ENCODE results near the gene ZNF217.
A peak's percentile ranks its signal among the peaks of the same experiment; 100 is the strongest.
"Not testable (repeated sequence)": the region's sequence is repeated elsewhere in the genome, so short reads cannot be mapped to it uniquely, and the experiment has no call there.

The ZNF217 gene

DNA sequence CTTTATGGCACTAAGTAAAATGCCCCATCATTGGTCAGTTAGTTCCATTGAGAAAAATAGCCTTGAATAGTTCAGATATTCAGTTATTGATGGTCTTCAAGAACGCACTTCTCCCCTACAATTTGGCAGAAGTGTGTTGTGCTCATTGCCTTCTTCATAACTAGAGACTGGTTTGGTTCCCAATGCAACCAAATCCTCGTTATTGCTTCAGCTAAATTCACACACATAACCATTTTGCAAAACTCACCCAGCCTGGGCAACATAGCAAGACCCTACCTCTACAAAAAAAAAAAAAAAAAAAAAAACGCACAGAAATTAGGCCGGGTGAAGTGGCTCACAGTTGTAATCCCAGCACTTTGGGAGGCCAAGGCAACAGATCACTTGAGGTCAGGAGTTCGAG is 32.1 kb downstream of the ZNF217 start:
- ATAC-seq, result no peak
- no peak for DNase-seq
- Mint-ChIP-seq H3K27me3 (no peaks in the 10 kb centered on the region), H3K9me3 (no peaks in the 10 kb centered on the region), H3K27ac (no peak overlapping the region), H3K4me1 (peaks cover 4% of the 10 kb centered on the region), H3K4me3 (no peak overlapping the region), H3K36me3 (ENCODE audit: low read depth) (peaks cover 7% of the 10 kb centered on the region)

DNA sequence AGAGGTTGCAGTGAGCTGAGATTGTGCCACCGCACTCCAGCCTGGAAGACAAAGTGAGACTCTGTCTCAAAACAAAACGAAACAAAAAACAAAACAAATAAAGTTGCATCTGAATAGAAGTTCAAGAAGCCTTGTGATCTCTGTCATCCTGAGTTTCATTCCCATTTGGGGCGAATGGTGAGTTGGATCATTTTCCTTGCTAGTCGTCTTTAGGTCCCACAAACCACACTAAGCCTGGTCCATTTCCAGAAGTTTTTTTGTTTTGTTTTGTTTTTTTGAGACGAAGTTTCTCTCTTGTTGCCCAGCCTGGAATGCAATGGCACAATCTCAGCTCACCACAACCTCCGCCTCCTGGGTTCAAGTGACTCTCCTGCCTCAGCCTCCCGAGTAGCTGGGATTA is 33.8 kb downstream of the ZNF217 start:
- Mint-ChIP-seq H3K4me3 (no peak overlapping the region), H3K9me3 (no peaks in the 10 kb centered on the region), H3K27me3 (no peaks in the 10 kb centered on the region), H3K4me1 (peaks cover 4% of the 10 kb centered on the region), H3K27ac (no peak overlapping the region), H3K36me3 (ENCODE audit: low read depth) (peaks cover 2% of the 10 kb centered on the region)
- DNase-seq (no peak), ATAC-seq (no peak)

DNA sequence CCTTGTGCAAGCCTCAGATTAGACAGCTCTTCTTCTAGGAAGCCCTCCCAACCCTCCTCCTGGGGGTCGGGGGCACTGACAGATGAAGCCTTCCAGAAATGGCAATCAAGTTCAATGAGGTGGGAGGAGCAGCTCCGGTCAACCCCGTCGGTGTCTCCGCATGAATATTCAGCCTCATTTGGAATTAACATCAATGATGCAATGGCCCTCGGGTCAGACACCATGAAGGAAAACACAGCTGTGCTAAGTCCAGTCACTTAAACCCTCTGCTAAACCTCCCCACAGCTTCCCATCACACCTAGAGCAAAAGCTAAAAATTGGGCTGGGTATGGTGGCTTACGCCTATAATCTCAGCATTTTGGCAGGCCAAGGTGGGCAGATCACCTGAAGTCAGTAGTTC is 36.5 kb downstream of the ZNF217 start:
- Mint-ChIP-seq H3K27ac (no peak overlapping the region), H3K9me3 (no peaks in the 10 kb centered on the region), H3K4me1 (no peaks in the 10 kb centered on the region), H3K27me3 (no peaks in the 10 kb centered on the region), H3K36me3 (ENCODE audit: low read depth) (peaks cover 2% of the 10 kb centered on the region), H3K4me3 (no peak overlapping the region)
- no peak for ATAC-seq
- DNase-seq, result no peak

DNA sequence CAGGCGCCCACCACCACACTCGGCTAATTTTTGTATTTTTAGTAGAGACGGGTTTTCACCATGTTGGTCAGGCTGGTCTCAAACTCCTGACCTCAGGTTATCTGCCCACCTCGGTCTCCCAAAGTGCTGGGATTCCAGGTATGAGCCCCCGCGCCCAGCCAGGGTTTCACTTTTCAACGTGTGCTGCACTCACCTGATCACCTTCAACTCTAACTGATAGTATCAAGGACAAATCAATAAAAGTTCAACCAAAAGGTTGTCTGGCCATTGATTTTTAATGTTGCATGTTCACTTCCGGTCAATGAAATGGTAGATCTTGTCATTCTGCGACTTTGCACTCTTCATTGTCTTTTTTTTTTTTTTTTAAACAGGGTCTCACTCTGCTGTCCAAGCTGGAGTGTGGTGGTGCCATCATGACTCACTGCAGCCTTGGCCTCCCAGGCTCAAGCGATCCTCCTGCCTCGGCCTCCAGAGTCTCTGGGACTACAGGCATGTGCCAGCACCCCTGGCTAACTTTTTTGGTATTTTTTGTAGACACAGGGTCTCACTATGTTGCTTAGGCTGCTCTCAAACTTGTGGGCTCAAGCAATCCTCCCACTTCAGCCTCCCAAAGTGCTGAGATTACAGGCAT is 37.3 kb downstream of the ZNF217 start:
- H3K4me3 Mint-ChIP-seq, result no peak overlapping the region
- H3K27ac Mint-ChIP-seq, result no peak overlapping the region
- ATAC-seq, result no peak
- peaks cover 2% of the 10 kb centered on the region for H3K36me3 Mint-ChIP-seq (ENCODE audit: low read depth)
- H3K4me1 Mint-ChIP-seq, result no peaks in the 10 kb centered on the region
- no peaks in the 10 kb centered on the region for H3K27me3 Mint-ChIP-seq
- no peak for DNase-seq
- H3K9me3 Mint-ChIP-seq, result no peaks in the 10 kb centered on the region

DNA sequence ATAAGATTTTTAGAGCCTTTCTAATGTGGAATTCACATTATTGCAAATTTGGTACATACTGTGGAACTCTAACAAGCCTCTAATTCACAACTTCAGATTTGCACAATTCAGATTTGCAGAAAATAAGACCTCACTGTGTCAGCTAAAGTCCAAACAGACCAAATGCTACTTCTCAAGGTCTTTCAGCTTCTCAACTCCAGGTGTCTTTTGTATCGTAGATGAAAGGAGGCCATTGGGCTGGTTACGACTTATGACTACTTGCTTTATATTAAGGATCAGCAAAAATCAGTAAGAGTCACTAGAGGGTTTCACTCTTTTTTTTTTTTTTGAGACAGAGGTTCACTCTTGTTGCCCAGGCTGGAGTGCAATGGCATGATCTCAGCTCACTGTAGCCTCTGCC is 37.8 kb downstream of the ZNF217 start:
- DNase-seq (no peak), ATAC-seq (no peak)
- H3K27ac Mint-ChIP-seq, result no peak overlapping the region
- no peaks in the 10 kb centered on the region for H3K4me1 Mint-ChIP-seq
- H3K36me3 Mint-ChIP-seq (ENCODE audit: low read depth), result peaks cover 2% of the 10 kb centered on the region
- H3K27me3 Mint-ChIP-seq, result no peaks in the 10 kb centered on the region
- no peaks in the 10 kb centered on the region for H3K9me3 Mint-ChIP-seq
- H3K4me3 Mint-ChIP-seq, result no peak overlapping the region

DNA sequence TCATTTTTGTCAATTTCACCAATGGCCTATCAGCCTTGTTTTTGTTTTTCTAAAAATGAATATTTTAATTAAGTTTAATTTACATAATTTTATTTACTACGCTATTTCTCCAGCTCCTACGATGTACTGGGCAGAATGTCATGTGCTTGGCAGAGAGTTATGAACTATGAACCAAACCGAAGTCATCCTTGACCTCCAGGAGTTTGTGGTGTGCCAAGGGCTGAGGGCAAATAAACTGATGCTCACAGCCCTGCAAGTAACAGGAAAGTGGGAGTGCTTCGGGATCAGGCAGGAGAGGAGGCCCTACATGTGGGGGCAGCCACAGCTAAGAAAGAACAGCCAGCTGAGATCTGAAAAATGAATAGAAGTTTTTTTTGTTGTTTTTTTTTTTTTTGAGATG is 38.6 kb downstream of the ZNF217 start:
- no peak overlapping the region for H3K4me3 Mint-ChIP-seq
- no peaks in the 10 kb centered on the region for H3K27me3 Mint-ChIP-seq
- H3K36me3 Mint-ChIP-seq (ENCODE audit: low read depth), result peaks cover 2% of the 10 kb centered on the region
- no peaks in the 10 kb centered on the region for H3K9me3 Mint-ChIP-seq
- no peak for ATAC-seq
- H3K4me1 Mint-ChIP-seq, result no peaks in the 10 kb centered on the region
- peak overlapping the region; percentile 59 for H3K27ac Mint-ChIP-seq
- DNase-seq, result no peak

DNA sequence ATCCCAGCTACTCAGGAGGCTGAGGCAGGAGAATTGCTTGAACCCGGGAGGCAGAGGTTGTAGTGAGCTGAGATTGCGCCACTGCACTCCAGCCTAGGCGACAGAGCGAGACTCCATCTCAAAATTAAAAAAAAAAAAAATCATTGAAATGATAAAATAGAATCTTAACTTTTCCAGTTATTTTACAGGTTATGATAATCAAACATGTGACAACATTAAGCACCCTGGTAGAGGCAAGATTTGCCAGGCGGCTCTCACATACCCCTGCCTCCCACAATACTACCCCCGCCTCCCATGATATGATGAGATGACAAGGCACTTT is 41.1 kb downstream of the ZNF217 start:
- H3K4me3 Mint-ChIP-seq; ATAC-seq; H3K27ac Mint-ChIP-seq; DNase-seq; H3K4me1 Mint-ChIP-seq; H3K36me3 Mint-ChIP-seq (ENCODE audit: low read depth); H3K27me3 Mint-ChIP-seq; H3K9me3 Mint-ChIP-seq: not testable (repeated sequence)

DNA sequence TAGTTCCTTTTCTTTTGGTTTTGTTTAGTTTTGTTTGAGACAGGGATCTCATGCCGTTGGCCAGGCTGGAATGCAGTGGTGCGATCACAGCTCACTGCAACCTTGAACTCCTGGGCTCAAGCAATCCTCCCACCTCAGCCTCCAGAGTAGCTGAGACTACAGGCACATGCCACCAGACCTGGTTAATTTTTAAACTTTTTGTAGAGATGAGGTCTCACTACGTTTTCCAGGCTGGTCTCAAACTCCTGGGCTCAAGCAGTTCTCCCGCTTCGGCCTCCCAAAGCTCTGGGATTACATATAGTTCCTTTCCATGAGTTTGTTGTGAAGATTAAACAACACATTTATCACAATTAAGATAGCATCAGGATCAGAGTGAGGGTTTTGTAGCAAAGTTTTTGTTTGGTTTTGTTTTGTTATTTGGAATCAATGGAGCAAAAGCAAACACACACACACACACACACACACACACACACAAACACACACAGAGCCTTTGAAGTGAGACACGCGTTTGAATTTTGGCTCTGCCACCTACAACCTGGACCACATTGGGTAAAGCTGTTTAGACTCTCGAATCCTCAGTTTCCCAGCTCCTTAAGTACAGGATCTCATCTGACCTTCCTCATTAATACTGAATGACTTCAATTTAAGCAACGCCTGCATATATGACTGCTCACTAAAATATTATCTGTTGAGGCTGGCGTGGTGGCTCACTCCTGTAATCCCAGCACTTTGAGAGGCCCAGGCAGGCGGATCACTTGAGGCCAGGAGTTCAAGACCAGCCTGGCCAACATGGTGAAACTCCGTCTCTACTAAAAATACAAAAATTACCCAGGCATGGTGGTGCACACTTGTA is 41.7 kb downstream of the ZNF217 start:
- not testable (repeated sequence) for H3K4me3 Mint-ChIP-seq; H3K27me3 Mint-ChIP-seq; DNase-seq; H3K36me3 Mint-ChIP-seq (ENCODE audit: low read depth); H3K9me3 Mint-ChIP-seq; H3K27ac Mint-ChIP-seq; H3K4me1 Mint-ChIP-seq; ATAC-seq

DNA sequence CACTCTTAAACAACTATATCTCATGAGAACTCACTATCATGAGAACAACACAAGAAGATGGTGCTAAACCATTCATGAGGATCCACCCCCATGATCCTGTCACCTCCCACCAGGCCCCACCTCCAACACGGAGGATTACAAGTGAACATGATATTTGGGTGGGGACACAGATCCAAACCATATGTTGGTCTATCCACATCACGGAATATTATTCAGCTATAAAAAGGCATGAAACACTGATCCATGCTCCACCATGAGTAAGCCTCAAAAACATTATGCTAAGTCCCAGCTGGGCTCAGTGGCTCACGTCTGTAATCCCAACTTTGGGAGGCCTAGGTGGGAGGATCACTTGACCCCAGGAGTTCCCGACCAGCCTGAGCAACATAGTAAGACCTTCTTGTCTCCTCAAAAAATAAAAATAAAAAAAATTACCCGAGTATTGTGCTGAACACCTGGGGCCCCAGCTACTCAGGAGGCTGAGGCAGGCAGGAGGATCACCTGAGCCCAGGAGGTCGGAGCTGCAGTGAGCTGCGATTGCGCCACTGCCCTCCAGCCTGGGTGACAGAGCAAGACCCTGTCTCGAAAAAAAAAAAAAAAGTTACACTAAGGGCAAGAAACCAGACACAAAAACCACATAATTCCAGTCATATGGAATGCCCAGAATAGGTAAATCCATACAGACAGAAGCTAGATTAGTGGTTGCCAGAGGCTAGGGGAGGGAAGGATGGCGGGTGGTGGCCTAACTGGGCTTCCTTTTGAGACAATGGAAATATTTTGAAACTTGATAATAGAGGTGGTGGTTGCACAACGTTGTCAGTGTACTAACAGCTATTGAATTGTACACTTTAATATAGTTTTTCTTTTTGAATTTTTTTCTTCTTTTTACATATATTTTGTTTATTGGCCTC is 43.1 kb downstream of the ZNF217 start:
- Mint-ChIP-seq H3K27ac (no peak overlapping the region), H3K4me1 (no peaks in the 10 kb centered on the region), H3K27me3 (no peaks in the 10 kb centered on the region), H3K36me3 (ENCODE audit: low read depth) (no peaks in the 10 kb centered on the region), H3K4me3 (no peak overlapping the region), H3K9me3 (no peaks in the 10 kb centered on the region)
- ATAC-seq, result no peak
- DNase-seq, result no peak

DNA sequence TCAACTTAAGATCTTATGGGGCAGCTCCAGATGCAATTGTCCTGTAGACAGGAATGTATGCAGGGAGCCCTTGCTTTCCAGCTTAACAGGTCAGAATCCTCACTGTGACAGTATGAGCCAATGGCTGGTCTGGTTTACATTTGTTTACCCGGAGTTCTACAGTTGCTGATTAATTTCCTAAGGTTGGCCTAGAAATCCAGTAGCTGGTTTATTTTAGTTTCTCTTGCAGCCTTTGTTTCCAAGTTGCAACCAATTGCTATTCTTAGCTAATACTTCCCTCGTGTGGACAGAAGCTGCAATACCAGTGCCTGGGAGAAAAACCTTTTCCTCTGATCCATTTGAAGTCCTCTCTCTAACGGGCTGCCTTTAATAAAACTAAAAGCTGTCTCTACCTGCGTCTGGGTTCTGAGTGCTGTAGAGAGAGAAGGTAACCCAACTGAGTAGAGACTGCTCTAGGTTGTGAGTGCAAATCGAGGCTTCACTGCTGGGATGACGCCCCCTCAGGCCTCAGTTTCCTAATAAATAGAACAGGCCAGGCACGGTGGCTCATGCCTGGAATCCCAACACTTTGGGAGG is 45.9 kb downstream of the ZNF217 start:
- peak; percentile 43 for ATAC-seq
- Mint-ChIP-seq H3K4me1 (no peaks in the 10 kb centered on the region), H3K4me3 (no peak overlapping the region), H3K27ac (no peak overlapping the region), H3K9me3 (no peaks in the 10 kb centered on the region), H3K27me3 (no peaks in the 10 kb centered on the region), H3K36me3 (ENCODE audit: low read depth) (no peaks in the 10 kb centered on the region)
- DNase-seq, result peak; percentile 6

DNA sequence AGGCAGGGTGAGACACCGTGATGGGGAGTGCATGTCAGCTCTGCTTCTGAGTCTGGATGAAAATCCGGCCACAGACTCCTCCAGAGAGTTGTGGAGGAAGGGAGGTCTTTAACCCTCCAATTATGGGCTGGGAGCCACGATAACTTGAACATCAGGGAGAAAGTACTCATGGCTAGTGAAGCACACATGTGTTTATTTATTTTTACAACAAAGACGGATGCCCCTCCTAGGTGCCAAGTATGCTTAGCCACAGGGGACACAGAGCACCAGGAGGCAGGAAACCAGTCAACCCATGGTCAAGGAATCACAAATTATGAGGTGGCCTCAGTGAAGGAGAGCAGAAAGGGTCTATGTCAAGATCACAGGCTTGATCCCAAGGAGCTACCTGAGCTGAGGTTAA is 54.1 kb downstream of the ZNF217 start:
- Mint-ChIP-seq H3K9me3 (no peaks in the 10 kb centered on the region), H3K27me3 (no peaks in the 10 kb centered on the region), H3K36me3 (ENCODE audit: low read depth) (no peaks in the 10 kb centered on the region), H3K27ac (no peak overlapping the region), H3K4me1 (no peaks in the 10 kb centered on the region), H3K4me3 (no peak overlapping the region)
- DNase-seq, result no peak
- ATAC-seq, result no peak

DNA sequence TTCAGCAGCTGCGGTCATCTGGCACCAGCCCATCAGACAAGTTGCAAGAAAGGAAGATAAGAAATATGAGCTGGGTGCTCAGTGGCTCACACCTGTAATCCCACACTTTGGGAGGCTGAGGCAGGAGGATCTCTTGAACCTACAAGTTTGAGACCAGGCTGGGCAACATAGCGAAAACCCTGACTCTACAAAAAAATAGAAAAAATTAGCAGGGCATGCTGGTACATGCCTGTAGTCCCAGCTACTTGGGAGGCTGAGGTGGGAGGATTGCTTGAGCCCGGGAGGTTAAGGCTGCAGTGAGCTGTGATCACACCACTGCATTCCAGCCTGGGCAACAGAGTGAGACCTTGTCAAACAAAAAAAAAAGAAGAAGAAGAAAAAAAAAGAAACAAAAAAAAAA is 57.3 kb downstream of the ZNF217 start:
- H3K9me3 Mint-ChIP-seq; ATAC-seq; H3K36me3 Mint-ChIP-seq (ENCODE audit: low read depth); H3K4me1 Mint-ChIP-seq; H3K27ac Mint-ChIP-seq; H3K4me3 Mint-ChIP-seq; DNase-seq; H3K27me3 Mint-ChIP-seq: not testable (repeated sequence)

DNA sequence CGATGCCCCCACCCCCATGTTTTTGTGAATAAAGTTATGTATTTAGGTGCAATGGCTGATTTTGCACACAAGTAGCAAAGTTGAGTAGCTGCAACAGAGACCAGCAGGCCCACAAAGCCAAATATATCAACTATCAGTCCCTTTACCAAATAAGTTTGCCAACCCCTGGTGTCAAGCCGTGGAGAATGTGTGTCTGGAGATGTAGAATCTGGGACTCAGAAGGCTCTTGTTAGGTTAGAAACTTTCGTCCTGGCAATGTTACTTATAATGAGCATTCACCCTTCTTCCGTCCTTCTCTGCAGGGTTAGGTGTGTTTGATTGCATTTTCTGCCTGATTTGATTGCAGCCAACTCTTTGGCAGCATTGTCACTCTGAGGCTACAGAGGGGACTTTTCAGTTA is 57.8 kb downstream of the ZNF217 start:
- no peaks in the 10 kb centered on the region for H3K27me3 Mint-ChIP-seq
- H3K27ac Mint-ChIP-seq, result no peak overlapping the region
- H3K9me3 Mint-ChIP-seq, result no peaks in the 10 kb centered on the region
- no peaks in the 10 kb centered on the region for H3K4me1 Mint-ChIP-seq
- ATAC-seq, result no peak
- no peak for DNase-seq
- no peak overlapping the region for H3K4me3 Mint-ChIP-seq
- H3K36me3 Mint-ChIP-seq (ENCODE audit: low read depth), result no peaks in the 10 kb centered on the region

DNA sequence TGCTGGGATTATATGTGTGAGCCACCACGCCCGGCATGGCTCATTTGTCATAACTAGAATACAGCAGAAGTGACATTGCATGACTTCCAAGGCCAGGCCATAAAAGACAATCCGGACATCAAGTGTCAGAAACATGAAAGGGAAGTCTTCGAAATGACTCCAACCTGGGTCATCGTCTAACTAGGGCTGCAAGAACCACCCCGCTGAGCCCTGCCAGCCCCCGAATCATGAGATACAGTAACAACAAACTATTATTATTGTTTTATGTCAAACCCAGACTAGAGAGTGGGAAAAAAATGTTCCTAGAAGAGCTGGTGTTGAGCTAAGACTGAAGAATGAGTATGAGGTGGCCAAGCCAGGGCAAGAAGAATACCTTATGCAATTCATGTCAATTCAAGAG is 59.6 kb downstream of the ZNF217 start:
- DNase-seq (no peak), ATAC-seq (no peak)
- Mint-ChIP-seq H3K4me1 (no peaks in the 10 kb centered on the region), H3K36me3 (ENCODE audit: low read depth) (no peaks in the 10 kb centered on the region), H3K4me3 (no peak overlapping the region), H3K9me3 (peaks cover 4% of the 10 kb centered on the region), H3K27me3 (no peaks in the 10 kb centered on the region), H3K27ac (no peak overlapping the region)

DNA sequence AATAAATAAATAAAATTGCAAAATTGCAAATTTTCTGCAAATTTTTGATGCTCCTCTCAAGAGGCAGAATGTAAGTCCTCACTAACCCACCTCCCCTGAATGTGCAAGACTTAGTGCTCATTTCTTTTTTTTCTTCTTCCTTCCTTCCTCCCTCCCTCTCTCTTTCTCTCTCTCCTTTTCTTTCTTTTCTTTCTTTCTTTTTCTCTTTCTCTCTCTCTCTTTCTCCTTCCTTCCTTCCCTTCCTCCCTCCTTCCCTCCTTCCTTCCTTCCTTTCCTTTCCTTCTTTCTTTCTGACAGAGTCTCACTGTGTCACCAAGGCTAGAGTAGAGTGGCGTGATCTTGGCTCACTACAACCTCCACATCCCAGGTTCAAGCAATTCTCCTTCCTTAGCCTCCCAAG is 60.1 kb downstream of the ZNF217 start:
- Mint-ChIP-seq H3K36me3 (ENCODE audit: low read depth) (no peaks in the 10 kb centered on the region), H3K4me1 (no peaks in the 10 kb centered on the region), H3K27ac (no peak overlapping the region), H3K9me3 (peaks cover 4% of the 10 kb centered on the region), H3K4me3 (no peak overlapping the region), H3K27me3 (no peaks in the 10 kb centered on the region)
- no peak for DNase-seq
- ATAC-seq, result no peak

Data from activated naive CD8-positive, alpha-beta T cell treated with anti-CD3 and anti-CD28 coated beads, Interleukin-2, amount 50 U/mL, for 24 hours (primary cell).